NCI-H1092 treated with DMSO at 0.1 percent for 48 hours (cell line): ENCODE data around the gene GRK4.
"Not testable (repeated sequence)": the region's sequence is repeated elsewhere in the genome, so short reads cannot be mapped to it uniquely, and the experiment has no call there.

Source experiments
- DNase-seq: peaks from one replicate; lab custom pipeline; 2025; lab: John Stamatoyannopoulos, UW

The GRK4 gene

GRCh38 chr4:2963175-2963965 lies at the start of gene GRK4, which contains the start of gene NOP14:
TSS of gene GRK4 (plus strand) at chr4:2963571. CDS start at chr4:2964071, 500 bp downstream.
TSS of gene NOP14 (minus strand) at chr4:2963406. CDS start at chr4:2963319, 87 bp downstream.
- DNase-seq, result peak; percentile 97

GRCh38 chr4:2914256-2915126 lies 48.9 kb upstream of the GRK4 start:
- DNase-seq, result no peak

- DNase-seq, result no peak
Measured at GRCh38 chr4:2915789-2916188, 47.6 kb upstream of the GRK4 start.

- DNase-seq, result not testable (repeated sequence)
Measured at GRCh38 chr4:2916696-2917095, 46.7 kb upstream of the GRK4 start.

- not testable (repeated sequence) for DNase-seq
Measured at GRCh38 chr4:2918300-2918699, 45.1 kb upstream of the GRK4 start.

GRCh38 chr4:2918714-2919113 lies 44.7 kb upstream of the GRK4 start:
- DNase-seq, result not testable (repeated sequence)

- not testable (repeated sequence) for DNase-seq
Measured at GRCh38 chr4:2922453-2923101, 40.8 kb upstream of the GRK4 start.

- no peak for DNase-seq
Measured at GRCh38 chr4:2923141-2923551, 40.2 kb upstream of the GRK4 start.

- DNase-seq, result no peak
Measured at GRCh38 chr4:2923668-2924173, 39.6 kb upstream of the GRK4 start.

- DNase-seq, result no peak
Measured at GRCh38 chr4:2924286-2924685, 39.1 kb upstream of the GRK4 start.

GRCh38 chr4:2924765-2925301 lies 38.5 kb upstream of the GRK4 start:
- DNase-seq, result no peak

- DNase-seq, result no peak
Measured at GRCh38 chr4:2925496-2925895, 37.9 kb upstream of the GRK4 start.

GRCh38 chr4:2925931-2926860 lies 37.2 kb upstream of the GRK4 start:
- DNase-seq, result no peak

- no peak for DNase-seq
Measured at GRCh38 chr4:2927016-2927695, 36.2 kb upstream of the GRK4 start.

GRCh38 chr4:2927696-2928075 lies 35.7 kb upstream of the GRK4 start:
- no peak for DNase-seq

- no peak for DNase-seq
Measured at GRCh38 chr4:2928242-2929176, 34.9 kb upstream of the GRK4 start.

- no peak for DNase-seq
Measured at GRCh38 chr4:2929469-2929868, 33.9 kb upstream of the GRK4 start.

GRCh38 chr4:2930135-2930757 lies 33.1 kb upstream of the GRK4 start:
- DNase-seq, result no peak
